HG02571 (cell line): ENCODE data around the gene GATAD2B.
"Not testable (repeated sequence)": the region's sequence is repeated elsewhere in the genome, so short reads cannot be mapped to it uniquely, and the experiment has no call there.

Experiments
- ATAC-seq: cut with Tn5 transposase; IDR thresholded peaks from one replicate; pipeline ENCODE4 v1.9.1; 2021; ENCODE audit warnings: mild to moderate bottlenecking, moderate library complexity; ENCODE audit not compliant: unreplicated experiment

The GATAD2B gene

DNA sequence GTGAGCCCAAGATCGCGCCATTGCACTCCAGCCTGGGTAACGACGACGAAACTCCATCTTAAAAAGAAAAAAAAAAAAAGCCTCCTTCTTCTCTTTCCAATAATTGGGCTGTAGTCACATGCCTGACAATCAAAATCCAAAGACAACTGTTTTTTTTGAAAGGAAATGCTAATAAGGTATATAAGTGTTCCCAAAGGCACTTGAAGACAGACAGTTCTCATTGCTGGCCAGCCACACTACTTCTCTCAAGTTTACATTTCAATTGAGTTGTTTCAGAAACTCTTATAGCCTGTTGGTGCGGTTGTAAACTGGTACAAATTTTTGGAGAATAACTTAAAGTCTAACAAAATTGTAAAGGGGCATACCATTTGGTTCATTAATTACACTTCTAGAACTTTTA, 23.3 kb downstream of the GATAD2B start:
- ATAC-seq = no peak

DNA sequence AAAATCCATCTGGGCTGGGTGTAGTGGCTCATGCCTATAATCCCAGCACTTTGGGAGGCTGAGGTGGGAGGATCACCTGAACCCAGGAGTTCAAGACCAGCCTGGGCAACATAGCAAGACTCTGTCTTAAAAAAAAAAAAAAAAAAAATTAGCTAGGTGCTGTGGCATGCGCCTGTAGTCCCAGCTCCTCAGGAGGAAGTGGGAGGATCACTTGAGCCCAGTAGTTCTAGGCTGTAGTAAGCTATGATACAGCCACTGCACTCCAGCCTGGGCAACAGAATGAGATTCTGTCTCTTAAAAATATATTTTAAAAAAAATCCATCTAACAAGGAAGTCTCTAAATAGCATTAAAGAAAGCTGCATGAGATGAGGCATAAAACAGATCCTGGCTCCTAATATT, 26.9 kb downstream of the GATAD2B start:
- ATAC-seq = not testable (repeated sequence)

DNA sequence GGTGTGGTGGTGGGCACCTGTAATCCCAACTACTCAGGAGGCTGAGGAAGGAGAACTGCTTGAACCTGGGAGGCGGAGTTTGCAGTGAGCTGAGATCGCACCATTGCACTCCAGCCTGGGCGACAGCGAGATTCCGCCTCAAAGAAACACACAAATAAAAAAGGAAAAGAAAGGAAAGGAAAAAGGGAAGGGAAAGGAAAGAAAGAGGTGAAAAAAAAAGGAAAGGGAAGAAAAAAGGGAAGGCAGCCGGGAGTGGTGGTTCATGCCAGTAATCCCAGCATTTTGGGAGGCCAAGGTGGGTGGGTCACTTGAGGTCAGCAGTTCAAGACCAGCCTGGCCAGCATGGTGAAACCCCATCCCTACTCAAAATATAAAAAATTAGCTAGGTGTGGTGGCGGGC, 31.7 kb downstream of the GATAD2B start:
- not testable (repeated sequence) for ATAC-seq

DNA sequence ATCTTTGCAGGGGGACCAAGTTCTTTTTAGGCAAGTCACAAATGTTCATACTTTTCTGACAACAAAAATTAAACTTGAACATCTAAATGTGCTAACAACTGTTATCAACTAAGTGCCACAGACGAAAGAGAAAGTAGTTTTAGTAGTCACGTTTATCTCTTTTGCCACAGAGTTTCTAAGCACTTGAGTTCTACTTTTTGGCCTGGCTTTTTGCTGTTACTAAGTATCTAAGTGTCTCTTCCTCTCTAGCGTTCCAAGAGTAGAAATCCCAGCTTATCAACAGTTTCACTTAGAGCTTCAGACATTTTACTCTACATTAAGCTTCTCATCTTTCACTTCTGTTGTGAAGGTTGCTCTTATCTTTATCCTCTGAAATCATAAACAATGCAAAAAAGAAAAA, 34.2 kb downstream of the GATAD2B start:
- ATAC-seq = no peak

DNA sequence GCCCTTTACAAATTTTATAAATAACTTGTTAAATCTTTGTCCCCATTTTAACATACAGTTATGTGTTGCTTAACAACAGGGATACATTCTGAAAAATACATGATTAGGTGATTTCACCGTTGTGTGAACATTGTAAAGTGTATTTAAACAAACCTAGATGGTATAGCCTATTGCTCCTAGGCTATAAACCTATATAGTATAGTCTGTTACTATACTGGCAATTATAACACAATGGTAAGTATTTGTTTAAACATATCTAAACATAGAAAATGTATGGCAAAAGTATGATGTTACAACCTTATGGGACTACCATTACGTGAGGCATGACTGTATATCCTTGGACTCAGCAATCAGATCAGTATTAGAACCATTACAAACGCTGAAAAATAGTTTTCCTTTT, 36.6 kb downstream of the GATAD2B start:
- ATAC-seq = no peak

DNA sequence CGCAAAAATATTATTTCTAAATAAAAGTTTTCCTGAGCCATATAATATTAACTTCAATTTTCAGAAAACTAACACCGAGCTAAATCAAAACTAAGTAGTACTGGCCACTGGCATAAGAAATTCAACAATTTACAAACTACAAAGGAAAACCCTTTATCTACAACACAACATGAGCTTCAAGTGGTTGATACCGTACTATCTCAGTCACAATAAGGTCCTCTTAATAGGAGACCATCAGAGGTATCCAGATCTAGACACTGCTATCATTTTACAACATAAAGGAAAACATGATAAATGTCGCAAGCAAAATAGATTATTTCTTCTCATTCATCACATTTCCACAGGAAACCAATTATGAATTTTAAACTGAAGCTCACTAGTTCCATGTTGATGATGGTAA, 39.5 kb downstream of the GATAD2B start:
- ATAC-seq = no peak

DNA sequence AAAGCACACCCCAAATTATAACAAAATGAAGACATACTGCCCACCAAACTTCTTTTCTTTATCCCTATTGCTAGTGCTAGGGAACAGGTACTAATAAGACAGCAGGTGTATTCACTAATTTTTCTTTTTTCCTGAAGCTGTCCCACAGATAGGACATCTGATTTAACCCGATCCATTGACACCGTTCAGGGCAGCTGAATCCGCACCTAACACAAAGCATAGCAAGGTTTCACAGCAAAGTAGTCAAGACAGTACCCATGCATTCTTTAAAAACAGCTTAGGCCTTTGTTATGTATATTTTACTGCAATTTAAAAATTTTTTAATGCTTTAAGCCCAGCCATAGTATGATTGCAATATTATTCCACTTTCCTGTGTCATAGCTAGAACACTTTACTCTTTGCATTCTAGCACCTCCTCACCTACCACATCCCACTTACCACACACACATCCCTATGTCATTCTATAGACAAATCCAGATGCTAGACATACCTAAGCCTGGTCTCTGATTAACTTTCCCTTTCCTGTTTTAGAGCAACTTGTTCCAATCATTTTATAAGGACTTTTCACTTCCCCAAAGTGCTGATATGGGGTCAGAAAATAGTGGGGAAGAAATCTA, 40.4 kb downstream of the GATAD2B start:
- ATAC-seq = no peak

DNA sequence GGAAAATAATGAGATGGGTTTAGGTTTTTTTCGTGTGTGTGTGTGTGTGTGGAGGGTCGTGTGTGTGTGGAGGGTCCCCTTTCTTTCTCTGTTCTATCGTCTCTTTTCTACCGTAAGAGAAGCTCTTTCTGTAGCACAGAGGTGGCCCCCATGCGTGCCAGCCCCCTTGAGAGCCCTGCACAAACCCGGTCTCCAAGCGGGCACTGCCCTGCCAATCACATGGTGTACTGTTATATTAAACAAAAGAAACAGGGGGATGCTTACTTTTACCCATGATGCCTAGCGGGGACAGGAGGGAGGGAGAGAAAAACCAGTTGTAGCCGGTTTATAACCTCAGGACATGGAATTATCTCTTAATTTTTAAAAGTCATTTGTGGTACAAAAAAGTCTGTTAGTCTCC, 41.0 kb downstream of the GATAD2B start:
- ATAC-seq = no peak

DNA sequence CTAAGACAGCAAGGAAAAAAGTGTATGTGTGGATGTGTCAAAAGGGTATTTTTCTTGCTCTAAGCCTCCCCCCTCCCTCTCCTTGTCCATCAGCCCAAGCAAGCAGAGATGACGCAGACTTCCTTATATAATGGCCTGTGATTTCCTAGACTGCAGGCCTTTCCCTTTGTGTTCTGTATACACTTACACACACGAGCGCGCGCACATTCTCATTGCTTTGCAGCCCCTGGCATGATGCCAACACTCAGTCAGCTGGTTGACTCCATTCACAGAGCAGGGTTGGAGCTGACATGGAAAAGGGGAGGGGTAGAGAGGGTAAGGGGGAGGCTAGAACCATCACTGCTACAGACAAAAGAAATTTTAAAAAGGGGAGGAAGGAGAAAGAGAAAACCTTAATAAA, 41.8 kb downstream of the GATAD2B start:
- no peak for ATAC-seq

DNA sequence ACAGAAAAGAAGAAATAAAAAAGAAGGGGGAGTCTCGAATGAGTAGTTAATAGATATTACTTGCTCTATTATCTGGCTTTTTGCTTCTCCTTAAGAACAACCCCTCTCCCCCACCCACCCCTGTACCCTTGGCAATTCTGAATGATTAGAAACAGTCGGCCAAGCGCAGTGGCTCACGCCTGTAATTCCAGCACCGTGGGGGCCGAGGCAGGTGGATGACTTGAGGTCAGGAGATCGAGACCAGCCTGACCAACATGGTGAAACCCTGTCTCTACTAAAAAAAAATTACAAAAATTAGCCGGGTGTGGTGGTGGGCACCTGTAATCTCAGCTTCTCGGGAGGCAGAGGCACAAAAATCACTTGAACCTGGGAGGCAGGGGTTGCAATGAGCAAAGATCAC, 42.7 kb downstream of the GATAD2B start:
- ATAC-seq = no peak

DNA sequence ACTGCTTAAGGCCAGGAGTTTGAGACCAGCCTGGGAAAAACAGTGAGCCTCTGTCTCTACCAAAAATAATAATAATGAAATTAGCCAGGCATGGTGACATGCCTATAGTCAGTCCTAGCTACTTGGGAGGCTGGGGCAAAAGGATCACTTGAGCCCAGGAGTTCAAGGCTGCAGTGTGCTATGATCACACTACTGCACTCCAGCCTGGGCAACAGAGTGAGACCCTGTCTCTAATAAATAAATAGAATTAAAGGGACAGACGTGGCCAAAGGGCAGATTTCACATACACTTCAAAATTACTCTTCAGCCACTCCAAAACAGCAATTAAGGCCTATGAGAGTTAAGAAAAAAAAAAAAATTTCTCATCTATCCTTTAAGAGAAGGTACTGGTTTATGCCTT, 45.7 kb downstream of the GATAD2B start:
- ATAC-seq = no peak

DNA sequence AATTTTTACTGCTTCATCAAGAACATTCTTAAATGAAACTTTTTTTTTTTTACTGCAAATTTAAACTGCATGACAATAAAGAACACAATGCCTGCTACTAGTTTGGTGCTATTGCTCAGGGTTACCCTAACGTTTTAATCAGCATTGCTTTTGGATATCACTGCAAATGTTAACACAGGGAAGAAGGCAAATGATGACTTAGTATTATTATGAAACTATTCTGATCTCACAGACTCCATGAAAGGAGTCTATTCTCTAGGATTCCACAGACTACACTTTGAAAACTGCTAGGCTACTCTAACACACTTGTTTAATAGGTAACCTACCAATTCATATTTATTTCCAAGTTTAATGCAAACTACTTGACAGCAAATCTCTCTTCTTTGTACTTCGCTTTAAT, 49.8 kb downstream of the GATAD2B start:
- no peak for ATAC-seq

DNA sequence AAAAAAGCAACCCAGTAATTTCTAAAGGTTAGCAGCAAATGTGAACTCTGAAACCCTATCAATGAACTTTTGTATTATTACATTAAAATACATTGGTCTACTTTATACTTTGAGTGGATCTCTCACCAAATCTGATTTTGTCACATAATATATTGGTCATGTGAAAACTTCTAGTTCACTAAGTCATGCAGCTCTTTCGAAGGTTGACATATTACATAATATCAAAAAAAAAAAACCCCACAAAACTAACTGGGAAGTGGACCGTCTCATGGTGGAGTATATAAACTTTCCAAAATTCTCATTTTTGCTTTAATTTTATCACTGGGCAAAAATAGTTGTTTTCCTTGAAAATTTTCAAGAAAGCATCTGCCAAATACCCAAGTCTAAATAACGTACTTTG, 50.4 kb downstream of the GATAD2B start:
- ATAC-seq = no peak

DNA sequence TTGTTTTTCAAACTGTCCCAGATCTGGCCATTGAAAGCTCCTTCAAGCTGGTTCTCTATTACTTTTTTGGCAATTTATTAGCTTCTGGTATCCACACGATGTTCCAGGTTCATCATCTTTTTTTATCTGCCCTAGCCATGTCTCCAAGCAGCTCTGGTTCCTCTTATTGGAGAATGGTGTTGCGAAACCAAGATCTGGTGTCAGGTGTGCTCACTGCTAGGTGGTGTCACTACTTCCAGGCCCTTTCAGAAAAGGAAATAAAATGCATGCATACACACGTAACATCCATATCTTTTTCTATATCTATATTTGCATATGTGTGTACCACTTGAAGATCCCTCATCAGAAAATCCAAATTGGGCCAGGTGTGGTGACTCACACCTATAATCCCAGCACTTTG, 53.3 kb downstream of the GATAD2B start:
- ATAC-seq = no peak

DNA sequence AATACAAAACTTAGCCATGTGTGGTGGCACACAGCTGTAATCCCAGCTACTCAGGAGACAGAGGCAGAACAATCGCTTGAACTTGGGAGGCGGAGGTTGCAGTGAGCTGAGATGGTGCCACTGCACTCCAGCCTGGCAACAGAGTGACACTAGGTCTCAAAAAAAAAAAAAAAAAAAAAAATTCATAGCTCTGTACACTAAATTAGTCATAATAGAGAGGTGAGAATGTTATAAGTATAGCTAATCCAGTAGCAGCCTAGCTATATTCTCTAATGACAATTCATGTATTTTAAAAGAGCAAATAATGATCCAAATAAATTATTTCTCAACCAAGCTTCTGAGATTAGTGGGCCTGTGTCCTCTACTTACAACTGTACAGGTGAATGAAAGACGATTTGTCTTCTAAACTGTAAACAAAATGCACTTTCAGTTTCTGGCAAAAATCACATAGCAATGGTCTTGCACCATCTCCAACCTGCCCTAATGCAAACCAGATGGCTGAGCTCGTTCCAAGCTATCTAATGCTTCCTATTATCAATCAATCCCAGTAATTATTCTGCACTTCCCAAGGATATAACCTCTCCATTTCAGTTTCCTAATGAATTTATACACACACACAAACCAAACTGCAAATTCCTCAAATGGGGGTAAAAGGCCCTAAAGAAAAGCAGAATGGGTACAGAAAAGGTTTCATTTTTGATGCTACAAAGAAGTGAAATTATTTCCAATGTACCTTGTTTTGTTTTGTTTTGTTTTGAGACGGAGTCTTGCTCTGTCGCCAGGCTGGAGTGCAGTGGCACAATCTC, 56.5 kb downstream of the GATAD2B start:
- no peak for ATAC-seq

DNA sequence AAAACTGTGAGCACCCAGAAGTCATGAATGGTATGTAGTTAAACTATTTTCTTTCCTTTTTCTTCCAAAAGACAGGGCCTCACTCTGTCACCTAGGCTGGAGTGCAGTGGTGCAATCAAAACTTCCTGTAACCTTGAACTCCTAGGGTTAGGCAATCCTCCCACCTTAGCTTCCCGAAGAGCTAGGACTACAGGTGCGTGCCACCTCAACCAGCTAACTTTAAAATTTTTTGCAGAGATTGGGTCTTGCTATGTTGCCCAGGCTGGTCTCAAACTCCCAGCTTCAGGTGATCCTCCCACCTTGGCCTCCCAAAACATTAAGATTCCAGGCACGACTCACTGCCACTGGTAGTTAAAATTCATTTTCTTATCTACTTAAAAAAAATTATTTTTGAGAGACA, 62.5 kb downstream of the GATAD2B start:
- ATAC-seq = no peak

DNA sequence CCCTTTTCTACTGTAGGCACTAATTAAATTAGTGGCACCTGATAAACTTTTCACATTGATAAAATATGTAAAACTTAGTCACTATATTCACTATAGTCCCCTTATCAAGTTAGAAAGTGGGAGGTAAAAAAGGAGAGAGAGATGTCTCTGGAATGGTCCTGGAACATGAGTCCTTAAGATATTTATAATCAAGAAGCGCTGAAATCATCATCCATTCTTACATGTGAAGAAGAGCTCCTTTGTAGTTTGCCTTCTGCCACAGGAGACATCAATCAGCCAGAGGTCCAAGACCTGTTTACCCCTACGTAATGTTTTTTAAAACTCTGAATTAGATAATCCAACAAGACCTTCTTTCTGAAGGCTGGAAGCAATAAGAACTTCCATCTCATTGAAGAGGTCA, 65.3 kb downstream of the GATAD2B start:
- no peak for ATAC-seq

DNA sequence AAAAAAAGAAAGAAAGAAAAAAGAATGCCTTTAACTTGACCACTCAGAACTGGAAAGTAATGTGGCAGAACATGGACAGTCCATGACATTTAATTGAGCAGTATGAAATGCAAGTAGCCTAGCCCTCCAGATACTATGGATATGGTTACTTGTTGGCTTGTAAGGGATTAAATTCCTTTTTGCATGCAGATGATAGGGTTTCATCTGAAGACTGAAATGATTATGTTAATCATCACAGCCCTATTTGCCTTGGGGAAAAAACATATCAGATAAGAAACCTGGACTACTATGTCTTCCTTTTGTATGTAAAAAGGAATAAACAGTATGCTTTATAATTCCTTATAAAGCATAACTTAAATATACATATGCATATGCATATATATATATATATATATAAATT, 66.0 kb downstream of the GATAD2B start:
- ATAC-seq = no peak

DNA sequence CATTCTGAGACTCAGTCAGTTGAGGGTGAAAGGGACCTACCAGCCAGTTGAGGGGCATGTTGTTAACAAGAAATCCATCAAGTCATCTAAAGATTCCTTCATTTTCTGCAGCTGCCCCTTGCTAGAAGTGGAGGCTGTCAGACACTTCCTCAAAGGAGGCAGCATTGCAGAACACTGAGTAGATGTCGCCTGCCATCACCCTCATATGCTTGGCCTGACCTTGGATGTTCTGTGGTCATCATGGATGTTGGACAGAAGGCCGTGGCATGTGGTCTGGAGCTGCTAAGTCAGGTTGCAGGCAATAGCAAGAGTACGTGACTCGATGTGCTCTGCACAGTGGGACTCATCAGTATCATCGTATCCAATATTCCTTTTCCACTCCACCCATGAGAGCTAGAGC, 70.6 kb downstream of the GATAD2B start:
- no peak for ATAC-seq

DNA sequence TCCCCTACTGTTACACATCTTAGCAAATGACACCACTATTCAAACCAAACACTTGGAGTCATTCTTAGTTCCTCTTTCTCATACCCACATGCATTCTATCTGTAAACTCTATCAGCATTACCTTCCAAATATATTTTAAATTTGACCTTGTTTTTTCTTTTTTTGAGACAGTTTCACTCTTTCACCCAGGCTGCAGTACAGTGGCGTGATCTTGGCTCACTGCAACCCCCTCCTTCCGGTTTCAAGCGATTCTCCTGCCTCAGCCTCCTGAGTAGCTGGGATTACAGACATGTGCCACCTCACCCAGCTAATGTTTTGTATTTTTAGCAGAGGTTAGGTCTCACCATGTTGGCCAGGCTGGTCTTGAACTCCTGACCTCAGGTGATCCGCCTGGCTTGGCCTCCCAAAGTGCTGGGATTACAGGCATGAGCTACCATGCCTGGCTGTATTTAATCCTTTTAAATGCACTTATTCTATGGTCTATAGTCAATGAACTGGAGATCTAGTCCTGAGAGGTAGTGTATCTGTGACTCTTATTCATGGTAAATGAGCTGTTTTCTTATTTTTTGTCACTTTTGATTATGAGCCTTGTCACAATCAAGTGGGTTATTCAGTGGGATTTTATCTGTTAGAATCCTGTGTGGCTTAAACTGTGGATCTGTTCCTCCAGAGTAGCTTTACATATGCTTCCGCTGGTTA, 73.1 kb downstream of the GATAD2B start:
- ATAC-seq = peak; percentile 61

DNA sequence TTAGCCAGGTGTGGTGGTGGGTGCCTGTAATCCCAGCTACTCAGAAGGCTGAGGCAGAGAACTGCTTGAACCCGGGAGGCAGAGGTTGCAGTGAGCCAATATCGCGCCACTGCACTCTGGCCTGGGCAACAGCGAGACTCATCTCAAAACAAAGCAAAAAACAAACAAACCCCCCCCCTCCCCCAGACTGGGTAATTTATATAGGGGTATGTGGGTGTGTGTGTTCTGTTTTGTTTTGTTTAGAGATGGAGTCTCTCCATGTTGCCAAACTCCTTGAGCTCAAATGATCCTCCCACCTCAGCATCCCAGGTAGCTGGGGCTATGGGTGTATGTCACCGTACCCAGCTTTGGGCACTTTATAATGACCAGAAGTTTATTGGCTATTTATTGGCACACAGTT, 74.0 kb downstream of the GATAD2B start:
- no peak for ATAC-seq

DNA sequence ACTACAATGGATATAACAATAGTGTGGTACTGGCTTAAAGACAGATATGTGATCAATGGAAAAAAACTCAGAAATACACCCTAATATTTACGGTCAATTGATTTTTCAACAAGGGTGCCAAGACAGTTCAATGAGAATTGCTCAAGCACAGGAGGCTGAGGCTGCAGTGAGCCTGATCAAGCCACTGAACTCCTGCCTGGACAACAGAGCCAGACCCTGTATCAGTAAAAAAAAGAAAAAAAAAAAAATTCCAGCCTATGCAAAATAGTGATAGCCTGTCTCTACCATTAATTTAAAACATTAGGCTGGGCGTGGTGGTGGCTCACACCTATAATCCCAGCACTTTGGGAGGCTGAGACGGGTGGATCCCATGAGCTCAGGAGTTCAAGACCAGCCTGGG, 77.6 kb downstream of the GATAD2B start:
- ATAC-seq = no peak
